ENCODE measurements around the gene MAML1.
"Not testable (repeated sequence)": the region's sequence is repeated elsewhere in the genome, so short reads cannot be mapped to it uniquely, and the experiment has no call there.

MAML1 gene
- total RNA-seq = 91.2 reads per million, percentile 81 among the genes with 10 or more reads in this experiment

- peak; percentile 99 for DNase-seq
Observed at GRCh38 chr5:179732412-179732917, at the start of gene MAML1. TSS of gene MAML1 (plus strand) at chr5:179732822. CDS start at chr5:179733113, 291 bp downstream.

GRCh38 chr5:179689212-179689611 is 43.4 kb upstream of the MAML1 start:
- DNase-seq = not testable (repeated sequence)

GRCh38 chr5:179694561-179694960 is 38.1 kb upstream of the MAML1 start:
- DNase-seq = no peak

GRCh38 chr5:179696603-179697002 is 36.0 kb upstream of the MAML1 start:
- no peak for DNase-seq

- no peak for DNase-seq
Observed at GRCh38 chr5:179697108-179697507, 35.5 kb upstream of the MAML1 start.

GRCh38 chr5:179697543-179697942 is 35.1 kb upstream of the MAML1 start:
- not testable (repeated sequence) for DNase-seq

- DNase-seq = peak; percentile 98
Observed at GRCh38 chr5:179697993-179698934, 34.4 kb upstream of the MAML1 start.

- no peak for DNase-seq
Observed at GRCh38 chr5:179698935-179699615, 33.5 kb upstream of the MAML1 start, which contains the start of gene CANX. TSS of gene CANX (plus strand) at chr5:179698967. CDS start at chr5:179705682, 6,715 bp downstream.

- DNase-seq = no peak
Observed at GRCh38 chr5:179699616-179700237, 32.9 kb upstream of the MAML1 start.

GRCh38 chr5:179700401-179700918 is 32.2 kb upstream of the MAML1 start:
- DNase-seq = no peak

GRCh38 chr5:179716286-179716685 is 16.3 kb upstream of the MAML1 start:
- no peak for DNase-seq

GRCh38 chr5:179720222-179720621 is 12.4 kb upstream of the MAML1 start:
- DNase-seq = no peak

- DNase-seq = no peak
Observed at GRCh38 chr5:179724163-179724562, 8.5 kb upstream of the MAML1 start.

- DNase-seq = no peak
Observed at GRCh38 chr5:179727106-179727505, 5.5 kb upstream of the MAML1 start.

GRCh38 chr5:179729303-179729702 is 3.3 kb upstream of the MAML1 start:
- DNase-seq = no peak

GRCh38 chr5:179729727-179730126 is 2.9 kb upstream of the MAML1 start:
- DNase-seq = no peak

GRCh38 chr5:179730356-179730755 is 2.3 kb upstream of the MAML1 start:
- DNase-seq = no peak

- no peak for DNase-seq
Observed at GRCh38 chr5:179730852-179731251, 1.8 kb upstream of the MAML1 start.

GRCh38 chr5:179731791-179732411 is 721 bp upstream of the MAML1 start:
- no peak for DNase-seq

- DNase-seq = peak; percentile 20
Observed at GRCh38 chr5:179732918-179733771, 523 bp downstream of the MAML1 start.

GRCh38 chr5:179733772-179734126 is 1.1 kb downstream of the MAML1 start:
- DNase-seq = no peak
